ENCODE results near the gene UGT1A8.

DNA sequence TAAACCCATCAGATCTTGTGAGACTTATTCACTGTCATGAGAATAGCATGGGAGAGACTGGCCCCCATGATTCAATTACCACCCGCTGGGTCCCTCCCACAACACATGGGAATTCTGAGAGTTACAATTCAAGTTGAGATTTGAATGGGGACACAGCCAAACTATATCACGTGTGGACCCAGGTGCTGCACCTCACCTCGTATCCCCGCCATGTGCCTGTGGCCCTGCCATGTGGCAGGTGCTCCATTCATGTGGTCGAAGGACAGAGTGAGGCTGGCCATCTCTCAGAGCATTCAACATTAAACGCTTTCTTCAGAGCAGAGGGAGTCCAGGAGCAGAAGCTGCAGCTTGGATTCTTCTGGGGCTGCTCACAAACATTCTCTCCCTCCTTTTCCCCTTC, 193.0 kb downstream of the UGT1A8 start:
- TF ChIP-seq, protein P1, sequence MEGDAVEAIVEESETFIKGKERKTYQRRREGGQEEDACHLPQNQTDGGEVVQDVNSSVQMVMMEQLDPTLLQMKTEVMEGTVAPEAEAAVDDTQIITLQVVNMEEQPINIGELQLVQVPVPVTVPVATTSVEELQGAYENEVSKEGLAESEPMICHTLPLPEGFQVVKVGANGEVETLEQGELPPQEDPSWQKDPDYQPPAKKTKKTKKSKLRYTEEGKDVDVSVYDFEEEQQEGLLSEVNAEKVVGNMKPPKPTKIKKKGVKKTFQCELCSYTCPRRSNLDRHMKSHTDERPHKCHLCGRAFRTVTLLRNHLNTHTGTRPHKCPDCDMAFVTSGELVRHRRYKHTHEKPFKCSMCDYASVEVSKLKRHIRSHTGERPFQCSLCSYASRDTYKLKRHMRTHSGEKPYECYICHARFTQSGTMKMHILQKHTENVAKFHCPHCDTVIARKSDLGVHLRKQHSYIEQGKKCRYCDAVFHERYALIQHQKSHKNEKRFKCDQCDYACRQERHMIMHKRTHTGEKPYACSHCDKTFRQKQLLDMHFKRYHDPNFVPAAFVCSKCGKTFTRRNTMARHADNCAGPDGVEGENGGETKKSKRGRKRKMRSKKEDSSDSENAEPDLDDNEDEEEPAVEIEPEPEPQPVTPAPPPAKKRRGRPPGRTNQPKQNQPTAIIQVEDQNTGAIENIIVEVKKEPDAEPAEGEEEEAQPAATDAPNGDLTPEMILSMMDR (IDR thresholded peaks at IDR 0.05; ENCODE audit: poor library complexity), result no peak
- TF ChIP-seq EZH2 (IDR thresholded peaks at IDR 0.05; ENCODE audit: borderline replicate concordance), result no peak
- TF ChIP-seq EZH2phosphoT487 (IDR thresholded peaks at IDR 0.05; ENCODE audit: low read depth, severe bottlenecking, unreplicated experiment), result no peak

Data from hepatocyte (in vitro differentiated cells).